ENCODE data around the gene SREBF1.

DNA sequence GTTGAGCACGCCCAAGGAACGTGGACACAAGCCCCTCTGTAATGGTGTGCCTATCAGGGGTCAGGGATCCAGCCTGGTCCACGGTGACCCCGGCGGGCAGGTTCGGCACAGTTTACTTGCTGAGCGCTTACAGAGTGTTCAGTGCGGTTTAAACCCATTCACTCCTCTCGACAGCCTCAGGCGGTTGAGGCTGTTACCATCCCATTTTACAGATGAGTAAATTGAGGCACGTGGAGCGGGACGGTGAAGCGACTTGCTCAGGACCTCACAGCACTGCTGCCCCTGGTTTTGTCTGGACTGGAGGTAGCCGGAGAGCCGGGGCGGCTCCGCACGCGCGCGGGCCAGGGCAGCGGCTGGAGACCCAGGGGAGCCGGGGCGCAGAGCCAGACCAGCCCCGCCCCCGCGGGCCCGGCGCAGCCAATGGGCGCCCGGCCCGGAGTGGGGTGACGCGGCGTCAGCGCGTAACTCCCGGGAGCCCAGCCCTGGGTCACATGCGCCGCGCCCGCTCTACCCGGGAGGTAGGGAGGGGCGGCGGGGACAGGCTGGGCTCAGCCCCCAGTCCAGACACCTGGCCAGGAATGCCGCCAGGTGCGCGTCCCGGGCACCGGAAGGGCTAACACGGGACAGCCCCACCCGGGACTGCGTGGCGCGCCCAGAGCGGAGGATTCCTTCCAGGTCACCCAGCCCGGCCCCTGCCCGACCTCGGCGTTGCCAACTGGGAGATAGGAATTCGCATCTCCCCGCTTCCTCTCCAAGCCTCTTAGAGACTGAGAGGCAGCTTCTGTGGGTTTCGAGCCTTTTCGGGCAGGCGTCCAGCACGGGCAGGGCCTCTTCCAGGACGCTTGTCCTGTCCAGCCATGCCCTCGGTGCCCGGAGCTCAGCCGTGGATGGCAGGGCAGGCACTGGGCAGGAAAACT is 3.3 kb upstream of the SREBF1 start:
- TF ChIP-seq, protein P1, sequence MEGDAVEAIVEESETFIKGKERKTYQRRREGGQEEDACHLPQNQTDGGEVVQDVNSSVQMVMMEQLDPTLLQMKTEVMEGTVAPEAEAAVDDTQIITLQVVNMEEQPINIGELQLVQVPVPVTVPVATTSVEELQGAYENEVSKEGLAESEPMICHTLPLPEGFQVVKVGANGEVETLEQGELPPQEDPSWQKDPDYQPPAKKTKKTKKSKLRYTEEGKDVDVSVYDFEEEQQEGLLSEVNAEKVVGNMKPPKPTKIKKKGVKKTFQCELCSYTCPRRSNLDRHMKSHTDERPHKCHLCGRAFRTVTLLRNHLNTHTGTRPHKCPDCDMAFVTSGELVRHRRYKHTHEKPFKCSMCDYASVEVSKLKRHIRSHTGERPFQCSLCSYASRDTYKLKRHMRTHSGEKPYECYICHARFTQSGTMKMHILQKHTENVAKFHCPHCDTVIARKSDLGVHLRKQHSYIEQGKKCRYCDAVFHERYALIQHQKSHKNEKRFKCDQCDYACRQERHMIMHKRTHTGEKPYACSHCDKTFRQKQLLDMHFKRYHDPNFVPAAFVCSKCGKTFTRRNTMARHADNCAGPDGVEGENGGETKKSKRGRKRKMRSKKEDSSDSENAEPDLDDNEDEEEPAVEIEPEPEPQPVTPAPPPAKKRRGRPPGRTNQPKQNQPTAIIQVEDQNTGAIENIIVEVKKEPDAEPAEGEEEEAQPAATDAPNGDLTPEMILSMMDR (IDR thresholded peaks at IDR 0.05) = no peak
- no peak for TF ChIP-seq EP300 (IDR thresholded peaks at IDR 0.05)

Data from stomach (tissue), 4 donors.